Spleen (tissue), 7 donors: ENCODE data around the gene SEM1.

Experiments used
- POLR2A ChIP-seq, 3 donors: fragments of 450-650 bp; IDR thresholded peaks; one replicate each; pipeline ENCODE4 v1.5.1; 2017; ENCODE audit warnings: antibody characterized with exemption in 3 of 3, mild to moderate bottlenecking in 1 of 3
- TF ChIP-seq, protein P1 (sequence below), 11 experiments: fragments of 200-600 bp in 7 of 11; fragments of 450-650 bp in 4 of 11; sonication (generic) in 4 of 11; IDR thresholded peaks in 8 of 11; conservative IDR thresholded peaks in 3 of 11; 1 replicate in 7 of 11; 2 replicates in 4 of 11; pipeline versions ENCODE4 v1.4.0 to v1.8.0; 2016 to 2021; ENCODE audit warnings: antibody characterized with exemption in 11 of 11, inconsistent platforms in 4 of 11, mild to moderate bottlenecking in 1 of 11
- donor health status: DM: no; HTN: no; CAD: no; lungs with moderate emphysema.
- donor health status: DM: no; HTN: no; CAD: no.
- donor health status: DM: no; HTN: no; CAD: no.

DNA sequence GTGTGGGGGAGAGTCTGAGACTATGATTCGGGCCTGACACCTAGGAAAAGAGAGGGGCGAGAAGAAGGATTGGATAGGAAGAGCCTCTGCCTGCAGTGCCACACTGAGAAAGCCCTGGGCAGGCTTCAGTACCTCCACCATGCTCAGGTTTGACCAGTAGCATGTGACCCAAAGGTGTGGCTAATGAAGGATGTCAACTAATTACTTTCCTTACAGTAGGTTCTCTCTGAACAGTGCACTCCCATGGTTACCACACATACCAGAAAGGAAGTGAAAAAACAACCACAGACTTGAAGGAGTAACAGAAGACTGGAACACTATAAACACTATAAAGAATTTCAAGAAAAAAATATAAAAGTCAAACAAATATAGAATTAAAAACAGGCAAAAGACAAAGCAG is 46.2 kb downstream of the SEM1 start:
- TF ChIP-seq, protein P1, sequence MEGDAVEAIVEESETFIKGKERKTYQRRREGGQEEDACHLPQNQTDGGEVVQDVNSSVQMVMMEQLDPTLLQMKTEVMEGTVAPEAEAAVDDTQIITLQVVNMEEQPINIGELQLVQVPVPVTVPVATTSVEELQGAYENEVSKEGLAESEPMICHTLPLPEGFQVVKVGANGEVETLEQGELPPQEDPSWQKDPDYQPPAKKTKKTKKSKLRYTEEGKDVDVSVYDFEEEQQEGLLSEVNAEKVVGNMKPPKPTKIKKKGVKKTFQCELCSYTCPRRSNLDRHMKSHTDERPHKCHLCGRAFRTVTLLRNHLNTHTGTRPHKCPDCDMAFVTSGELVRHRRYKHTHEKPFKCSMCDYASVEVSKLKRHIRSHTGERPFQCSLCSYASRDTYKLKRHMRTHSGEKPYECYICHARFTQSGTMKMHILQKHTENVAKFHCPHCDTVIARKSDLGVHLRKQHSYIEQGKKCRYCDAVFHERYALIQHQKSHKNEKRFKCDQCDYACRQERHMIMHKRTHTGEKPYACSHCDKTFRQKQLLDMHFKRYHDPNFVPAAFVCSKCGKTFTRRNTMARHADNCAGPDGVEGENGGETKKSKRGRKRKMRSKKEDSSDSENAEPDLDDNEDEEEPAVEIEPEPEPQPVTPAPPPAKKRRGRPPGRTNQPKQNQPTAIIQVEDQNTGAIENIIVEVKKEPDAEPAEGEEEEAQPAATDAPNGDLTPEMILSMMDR (IDR thresholded peaks at IDR 0.05 in 8 of 11, conservative IDR thresholded peaks at IDR 0.05 in 3 of 11): no peak
- TF ChIP-seq POLR2A (IDR thresholded peaks at IDR 0.05): no peak
